Esophagus squamous epithelium (tissue), 4 donors: ENCODE results near the gene KIF26B.

Source experiments
- CTCF ChIP-seq, 6 experiments: fragments of 450-650 bp in 4 of 6; fragments of 200-600 bp in 2 of 6; sonication (generic) in 2 of 6; IDR thresholded peaks; one replicate each; pipeline ENCODE4 v1.5.1; 2016 to 2019; ENCODE audit warnings: antibody characterized with exemption in 6 of 6, mild to moderate bottlenecking in 4 of 6, moderate library complexity in 4 of 6
- POLR2A ChIP-seq, 4 donors: fragments of 450-650 bp; IDR thresholded peaks; one replicate each; pipeline ENCODE4 v1.6.1; 2017; ENCODE audit warnings: antibody characterized with exemption in 4 of 4, mild to moderate bottlenecking in 4 of 4, moderate library complexity in 3 of 4

- no peak for TF ChIP-seq CTCF (IDR thresholded peaks at IDR 0.05)
- no peak for TF ChIP-seq POLR2A (IDR thresholded peaks at IDR 0.05)
These were observed 519.2 kb downstream of the KIF26B start for GRCh38 chr1:245673881-245674414.
